ENCODE measurements around the gene GTF2IRD1. TPM values are rescaled to one million over a fixed set of nuclear protein-coding genes. Genes with fewer than 3 reads are reported as not detected.

GTF2IRD1 gene
- total and polyA plus RNA-seq, 5 donors from 2014 or later, result 0.16 to 2.4 TPM; not detected in 3

DNA sequence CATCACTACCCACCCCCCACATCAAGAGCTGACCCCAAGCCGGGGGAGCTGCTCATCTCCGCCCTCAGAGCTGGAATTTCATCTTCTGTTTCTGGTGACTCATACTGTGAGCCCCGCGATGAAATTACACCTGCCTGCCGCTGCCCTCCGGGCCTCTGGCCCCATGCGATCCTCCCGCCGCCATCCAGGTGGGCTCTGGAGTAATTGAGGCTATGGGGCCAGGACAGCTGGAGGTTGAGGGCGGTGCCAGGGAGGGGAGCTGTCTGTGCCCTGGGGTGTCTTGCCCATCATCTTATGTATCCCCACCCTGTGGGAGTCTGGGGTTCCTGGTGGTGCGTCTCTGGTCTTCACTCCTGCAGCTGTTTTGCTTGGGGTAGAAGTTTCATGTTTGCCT is 9.0 kb downstream of the GTF2IRD1 start:
- Mint-ChIP-seq H3K4me3 (peak overlapping the region in 1 of 4 donors; percentile 43), H3K9me3 (peaks cover 0 to 2% (median 0%) of the 10 kb centered on the region in 7 donors), H3K27me3 (no peaks in the 10 kb centered on the region), H3K36me3 (no peaks in the 10 kb centered on the region), H3K27ac (no peak overlapping the region), H3K4me1 (peaks cover 0 to 7% (median 6%) of the 10 kb centered on the region in 4 donors)
- Histone ChIP-seq H3K27me3 (ENCODE audit: control insufficient read depth, insufficient read depth, low read length) (no peaks in the 10 kb centered on the region), H3K4me3 (ENCODE audit: low read depth, low read length) (no peak overlapping the region), H3K36me3 (ENCODE audit: control insufficient read depth, insufficient read depth, low read length) (no peaks in the 10 kb centered on the region), H3K4me1 (ENCODE audit: control insufficient read depth, insufficient read depth, low read length, poor library complexity, severe bottlenecking) (peaks cover 7% of the 10 kb centered on the region), H3K9me3 (ENCODE audit: control insufficient read depth in 2 of 2, low read length in 2 of 2) (no peaks in the 10 kb centered on the region), H3K27ac (ENCODE audit: insufficient read depth, low read length, poor library complexity, severe bottlenecking) (no peak overlapping the region)
- DNase-seq (no peak), ATAC-seq (ENCODE audit: low read depth in 2 of 2) (no peak)

DNA sequence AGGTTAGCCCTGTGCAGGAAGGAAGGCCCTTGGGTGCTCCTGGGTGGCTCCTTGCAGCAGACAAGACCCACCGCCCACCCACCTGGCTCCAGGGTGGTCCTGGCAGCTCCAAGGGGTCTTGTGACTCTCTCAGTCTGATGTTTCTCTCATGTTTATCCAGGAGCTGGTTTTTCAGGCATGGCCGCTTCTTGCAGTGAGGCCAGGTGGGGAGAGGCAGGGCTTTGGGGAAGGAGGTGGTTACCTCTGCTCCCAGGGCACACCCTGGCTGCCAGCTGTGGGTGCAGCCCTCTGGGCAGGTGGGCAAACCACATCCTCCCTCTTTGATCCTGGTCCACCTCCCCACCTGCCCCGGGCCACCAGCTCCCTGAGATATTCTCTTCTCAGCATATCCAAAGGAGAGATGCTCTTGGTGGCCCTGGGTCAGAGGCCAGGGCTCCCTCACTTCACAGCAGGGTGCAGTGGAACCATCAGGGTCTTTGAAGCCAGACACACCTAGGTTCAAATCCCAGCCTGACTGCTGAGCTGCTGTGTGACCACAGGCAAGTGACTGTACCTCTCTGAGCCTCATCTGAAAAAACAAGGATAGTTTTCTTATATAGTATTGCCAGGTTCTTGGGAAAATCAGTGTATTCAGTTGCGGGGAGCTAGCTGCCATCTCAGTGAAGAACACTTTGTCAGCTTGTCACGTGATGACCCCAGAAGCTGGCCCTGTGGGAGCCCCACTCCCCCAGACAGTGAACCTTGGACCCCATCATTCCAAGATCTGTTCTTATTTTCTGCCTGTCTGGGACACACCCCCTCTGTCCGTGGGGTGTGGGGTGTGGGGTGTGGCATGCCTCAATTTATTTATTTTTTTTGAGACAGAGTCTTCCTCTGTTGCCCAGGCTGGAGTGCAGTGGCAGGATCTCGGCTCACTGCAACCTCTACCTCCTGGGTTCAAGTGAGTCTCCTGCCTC is 11.5 kb downstream of the GTF2IRD1 start:
- Mint-ChIP-seq H3K4me1 (peaks cover 0 to 7% (median 6%) of the 10 kb centered on the region in 4 donors), H3K27ac (peak overlapping the region in 1 of 3 donors; percentile 42), H3K9me3 (peaks cover 0 to 2% (median 0%) of the 10 kb centered on the region in 7 donors), H3K27me3 (no peaks in the 10 kb centered on the region), H3K4me3 (no peak overlapping the region), H3K36me3 (no peaks in the 10 kb centered on the region)
- H3K27ac ChIP-seq (ENCODE audit: insufficient read depth, low read length, poor library complexity, severe bottlenecking), result no peak overlapping the region
- ATAC-seq (ENCODE audit: low read depth in 2 of 2), result peak in 1 of 2 donors; percentile 37
- peaks cover 7% of the 10 kb centered on the region for H3K4me1 ChIP-seq (ENCODE audit: control insufficient read depth, insufficient read depth, low read length, poor library complexity, severe bottlenecking)
- peak in 1 of 3 donors; percentile 53 for DNase-seq
- no peaks in the 10 kb centered on the region for H3K27me3 ChIP-seq (ENCODE audit: control insufficient read depth, insufficient read depth, low read length)
- no peak overlapping the region for H3K4me3 ChIP-seq (ENCODE audit: low read depth, low read length)
- H3K36me3 ChIP-seq (ENCODE audit: control insufficient read depth, insufficient read depth, low read length), result no peaks in the 10 kb centered on the region
- no peaks in the 10 kb centered on the region for H3K9me3 ChIP-seq (ENCODE audit: control insufficient read depth in 2 of 2, low read length in 2 of 2)

DNA sequence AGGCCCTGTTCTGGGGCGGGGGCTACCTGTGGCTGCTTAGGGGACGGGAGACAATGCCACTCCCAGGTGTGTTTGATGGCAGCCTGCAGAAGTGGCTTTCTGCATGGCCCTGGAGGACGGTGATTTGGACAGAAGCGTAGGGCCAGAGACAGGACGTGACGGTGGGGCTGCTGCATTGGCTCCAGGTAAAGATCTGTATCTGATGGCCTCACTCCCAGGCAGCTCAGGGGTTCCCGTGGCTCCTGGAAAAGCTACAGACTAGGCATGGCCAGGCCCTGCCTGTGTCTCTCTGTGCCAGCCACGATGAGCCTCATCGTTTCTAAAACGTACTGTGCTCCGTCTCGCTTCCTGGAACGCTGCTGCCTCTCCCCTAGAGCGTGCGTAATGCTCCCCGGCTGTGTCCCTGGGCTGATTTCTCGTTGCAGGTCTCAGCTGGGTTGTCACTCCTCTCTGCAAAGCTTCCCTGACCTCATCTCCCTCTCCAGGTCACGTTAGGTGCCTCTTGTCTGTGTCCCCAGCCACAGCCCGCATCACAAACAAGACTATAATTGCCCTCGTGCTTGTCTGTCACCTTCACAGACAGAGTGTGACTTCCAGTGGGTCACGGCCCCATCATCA is 12.6 kb downstream of the GTF2IRD1 start:
- DNase-seq, result no peak
- ATAC-seq (ENCODE audit: low read depth in 2 of 2), result no peak
- Histone ChIP-seq H3K4me1 (ENCODE audit: control insufficient read depth, insufficient read depth, low read length, poor library complexity, severe bottlenecking) (peaks cover 7% of the 10 kb centered on the region), H3K4me3 (ENCODE audit: low read depth, low read length) (no peak overlapping the region), H3K9me3 (ENCODE audit: control insufficient read depth in 2 of 2, low read length in 2 of 2) (no peaks in the 10 kb centered on the region), H3K36me3 (ENCODE audit: control insufficient read depth, insufficient read depth, low read length) (no peaks in the 10 kb centered on the region), H3K27me3 (ENCODE audit: control insufficient read depth, insufficient read depth, low read length) (no peaks in the 10 kb centered on the region), H3K27ac (ENCODE audit: insufficient read depth, low read length, poor library complexity, severe bottlenecking) (no peak overlapping the region)
- Mint-ChIP-seq H3K27me3 (no peaks in the 10 kb centered on the region), H3K9me3 (peaks cover 0 to 2% (median 0%) of the 10 kb centered on the region in 7 donors), H3K4me1 (peaks cover 0 to 7% (median 6%) of the 10 kb centered on the region in 4 donors), H3K36me3 (no peaks in the 10 kb centered on the region), H3K27ac (no peak overlapping the region), H3K4me3 (no peak overlapping the region)

DNA sequence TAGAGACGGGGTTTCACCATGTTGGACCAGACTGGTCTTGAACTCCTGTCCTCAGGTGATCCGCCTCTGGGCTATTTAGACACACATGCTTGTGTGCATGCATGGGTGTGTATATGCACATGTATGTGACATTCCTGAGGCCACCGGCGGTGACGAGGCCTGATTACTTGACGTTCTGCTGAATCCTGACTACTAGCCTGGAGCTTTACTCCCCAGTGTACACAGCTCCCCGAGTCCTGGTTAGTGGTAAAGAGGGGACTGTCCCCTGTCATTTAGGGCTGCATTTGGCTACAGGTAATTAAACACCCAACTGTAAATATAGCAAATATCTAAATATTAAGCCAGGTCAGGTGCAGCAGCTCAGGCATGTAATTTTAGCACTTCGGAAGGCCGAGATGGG is 14.2 kb downstream of the GTF2IRD1 start:
- no peaks in the 10 kb centered on the region for H3K36me3 ChIP-seq (ENCODE audit: control insufficient read depth, insufficient read depth, low read length)
- Mint-ChIP-seq H3K9me3 (peaks cover 0 to 2% (median 0%) of the 10 kb centered on the region in 7 donors), H3K27ac (no peak overlapping the region), H3K4me3 (no peak overlapping the region), H3K36me3 (no peaks in the 10 kb centered on the region), H3K27me3 (no peaks in the 10 kb centered on the region), H3K4me1 (peaks cover 0 to 7% (median 6%) of the 10 kb centered on the region in 4 donors)
- DNase-seq (no peak), ATAC-seq (ENCODE audit: low read depth in 2 of 2) (no peak)
- no peaks in the 10 kb centered on the region for H3K9me3 ChIP-seq (ENCODE audit: control insufficient read depth in 2 of 2, low read length in 2 of 2)
- H3K4me3 ChIP-seq (ENCODE audit: low read depth, low read length), result no peak overlapping the region
- H3K27ac ChIP-seq (ENCODE audit: insufficient read depth, low read length, poor library complexity, severe bottlenecking), result no peak overlapping the region
- no peaks in the 10 kb centered on the region for H3K27me3 ChIP-seq (ENCODE audit: control insufficient read depth, insufficient read depth, low read length)
- H3K4me1 ChIP-seq (ENCODE audit: control insufficient read depth, insufficient read depth, low read length, poor library complexity, severe bottlenecking), result peaks cover 7% of the 10 kb centered on the region

DNA sequence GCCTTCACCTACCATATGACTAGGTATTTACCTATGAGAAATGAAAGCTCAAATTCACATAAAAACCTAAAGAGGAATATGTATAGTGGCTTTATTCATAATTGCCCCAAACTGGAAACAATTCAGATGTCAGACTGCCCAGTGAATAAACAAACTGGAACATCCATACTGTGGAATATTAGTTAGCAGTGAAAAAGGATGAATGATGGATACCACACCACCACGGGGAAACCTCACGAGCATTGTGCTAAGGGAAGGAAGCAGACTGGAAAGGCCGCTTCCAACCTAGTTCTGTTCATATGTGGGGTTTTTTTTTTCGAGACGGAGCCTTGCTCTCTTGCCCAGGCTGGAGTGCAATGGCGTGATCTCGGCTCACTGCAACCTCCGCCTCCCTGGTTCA is 16.8 kb downstream of the GTF2IRD1 start:
- H3K9me3 Mint-ChIP-seq, result peaks cover 0 to 2% (median 0%) of the 10 kb centered on the region in 7 donors
- Histone ChIP-seq H3K27me3 (ENCODE audit: control insufficient read depth, insufficient read depth, low read length) (no peaks in the 10 kb centered on the region), H3K27ac (ENCODE audit: insufficient read depth, low read length, poor library complexity, severe bottlenecking) (no peak overlapping the region), H3K4me3 (ENCODE audit: low read depth, low read length) (no peak overlapping the region), H3K4me1 (ENCODE audit: control insufficient read depth, insufficient read depth, low read length, poor library complexity, severe bottlenecking) (no peaks in the 10 kb centered on the region), H3K9me3 (ENCODE audit: control insufficient read depth in 2 of 2, low read length in 2 of 2) (no peaks in the 10 kb centered on the region), H3K36me3 (ENCODE audit: control insufficient read depth, insufficient read depth, low read length) (no peaks in the 10 kb centered on the region)
- H3K4me1 Mint-ChIP-seq, result peaks cover 0 to 2% (median under 1%) of the 10 kb centered on the region in 4 donors
- H3K27ac Mint-ChIP-seq, result no peak overlapping the region
- DNase-seq, result no peak
- no peak for ATAC-seq (ENCODE audit: low read depth in 2 of 2)
- no peaks in the 10 kb centered on the region for H3K36me3 Mint-ChIP-seq
- no peak overlapping the region for H3K4me3 Mint-ChIP-seq
- H3K27me3 Mint-ChIP-seq, result no peaks in the 10 kb centered on the region

DNA sequence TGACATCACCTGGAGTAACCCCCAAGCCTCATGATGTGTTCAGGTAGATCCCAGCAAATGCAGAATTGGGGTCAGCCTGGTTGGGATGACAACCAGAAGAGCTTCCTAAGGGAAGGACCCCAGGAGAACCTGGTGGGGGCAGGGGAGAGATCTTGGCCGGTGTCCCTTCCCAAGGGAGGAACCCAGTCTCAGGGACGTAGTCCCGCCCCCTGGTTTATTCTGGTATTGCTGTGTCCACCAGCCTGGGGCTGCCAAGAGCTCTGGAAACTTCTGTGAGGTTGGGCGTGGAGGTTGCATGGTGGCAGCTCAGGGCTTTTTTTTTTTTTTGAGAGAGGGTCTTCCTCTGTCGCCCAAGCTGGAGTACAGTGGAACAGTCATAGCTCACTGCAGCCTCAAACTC is 19.4 kb downstream of the GTF2IRD1 start:
- ATAC-seq (ENCODE audit: low read depth in 2 of 2) (no peak), DNase-seq (no peak)
- H3K27ac Mint-ChIP-seq, result no peak overlapping the region
- Histone ChIP-seq H3K4me1 (ENCODE audit: control insufficient read depth, insufficient read depth, low read length, poor library complexity, severe bottlenecking) (no peaks in the 10 kb centered on the region), H3K27ac (ENCODE audit: insufficient read depth, low read length, poor library complexity, severe bottlenecking) (no peak overlapping the region), H3K9me3 (ENCODE audit: control insufficient read depth in 2 of 2, low read length in 2 of 2) (no peaks in the 10 kb centered on the region), H3K4me3 (ENCODE audit: low read depth, low read length) (no peak overlapping the region), H3K27me3 (ENCODE audit: control insufficient read depth, insufficient read depth, low read length) (no peaks in the 10 kb centered on the region), H3K36me3 (ENCODE audit: control insufficient read depth, insufficient read depth, low read length) (no peaks in the 10 kb centered on the region)
- peaks cover 0 to 3% (median 0%) of the 10 kb centered on the region in 4 donors for H3K4me1 Mint-ChIP-seq
- H3K4me3 Mint-ChIP-seq, result no peak overlapping the region
- no peaks in the 10 kb centered on the region for H3K36me3 Mint-ChIP-seq
- H3K27me3 Mint-ChIP-seq, result no peaks in the 10 kb centered on the region
- H3K9me3 Mint-ChIP-seq, result no peaks in the 10 kb centered on the region

DNA sequence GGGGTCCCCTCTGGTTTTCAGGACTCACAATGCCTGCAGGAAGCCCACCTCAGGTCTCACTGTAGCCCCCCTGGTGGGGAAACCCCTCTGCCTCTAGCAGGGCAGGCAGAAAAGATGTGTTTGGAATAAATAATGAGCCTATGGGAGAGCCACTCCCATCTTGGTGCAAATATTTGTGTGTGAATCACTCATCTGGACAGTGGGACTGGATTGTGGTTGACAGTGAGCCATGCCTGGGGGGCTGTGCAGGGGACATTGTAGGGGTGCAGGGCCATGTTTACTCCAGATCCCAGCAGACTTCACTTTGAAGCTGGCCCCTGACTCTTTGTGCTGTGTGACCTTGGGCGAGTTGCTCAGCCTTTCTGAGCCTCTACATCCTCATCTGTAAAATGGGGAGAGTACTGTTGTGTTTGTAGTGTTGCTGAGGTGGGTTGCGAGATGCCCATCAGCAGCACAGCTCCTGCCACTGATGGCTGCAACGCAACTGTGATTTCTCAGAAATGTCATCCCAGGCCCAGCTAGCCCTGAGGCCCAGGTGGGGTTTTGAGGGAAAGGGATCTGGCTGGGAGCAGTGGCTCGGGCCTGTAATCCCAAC is 20.7 kb downstream of the GTF2IRD1 start:
- peaks cover 0 to 4% (median 0%) of the 10 kb centered on the region in 4 donors for H3K4me1 Mint-ChIP-seq
- no peak overlapping the region for H3K4me3 Mint-ChIP-seq
- no peaks in the 10 kb centered on the region for H3K4me1 ChIP-seq (ENCODE audit: control insufficient read depth, insufficient read depth, low read length, poor library complexity, severe bottlenecking)
- H3K27me3 ChIP-seq (ENCODE audit: control insufficient read depth, insufficient read depth, low read length), result no peaks in the 10 kb centered on the region
- no peak overlapping the region for H3K27ac Mint-ChIP-seq
- peaks cover 0 to 1% (median 0%) of the 10 kb centered on the region in 7 donors for H3K9me3 Mint-ChIP-seq
- H3K4me3 ChIP-seq (ENCODE audit: low read depth, low read length), result no peak overlapping the region
- ATAC-seq (ENCODE audit: low read depth in 2 of 2), result no peak
- H3K27me3 Mint-ChIP-seq, result peaks cover under 1% of the 10 kb centered on the region
- H3K27ac ChIP-seq (ENCODE audit: insufficient read depth, low read length, poor library complexity, severe bottlenecking), result no peak overlapping the region
- no peaks in the 10 kb centered on the region for H3K36me3 Mint-ChIP-seq
- H3K36me3 ChIP-seq (ENCODE audit: control insufficient read depth, insufficient read depth, low read length), result no peaks in the 10 kb centered on the region
- H3K9me3 ChIP-seq (ENCODE audit: control insufficient read depth in 2 of 2, low read length in 2 of 2), result no peaks in the 10 kb centered on the region
- DNase-seq, result no peak

Data from CD4-positive, CD25-positive, alpha-beta regulatory T cell (primary cell).